Measurements from ENCODE around the gene OR2F2.

OR2F2 gene

DNA sequence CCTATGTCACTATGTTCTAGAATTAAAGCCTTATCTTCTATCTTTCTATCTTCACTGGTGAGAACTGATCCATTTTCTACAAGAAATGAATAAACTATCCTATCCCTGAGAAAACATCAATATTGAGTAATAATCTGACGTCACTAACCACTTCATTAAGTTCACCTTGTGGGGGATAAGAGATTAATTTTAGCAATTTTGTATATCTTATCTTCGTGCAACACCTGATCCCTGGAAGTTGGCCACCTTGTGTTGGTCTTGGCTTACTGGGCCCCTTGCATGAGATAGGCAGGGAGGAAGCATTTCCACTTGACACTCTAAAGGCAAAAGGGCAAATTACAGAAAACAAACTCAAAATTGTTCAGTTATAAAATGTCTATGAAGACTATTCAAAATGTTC is 45.0 kb downstream of the OR2F2 start:
- DNase-seq, result no peak

- DNase-seq, result no peak
Observed at GRCh38 chr7:143980746-143981510, 45.9 kb downstream of the OR2F2 start.

DNA sequence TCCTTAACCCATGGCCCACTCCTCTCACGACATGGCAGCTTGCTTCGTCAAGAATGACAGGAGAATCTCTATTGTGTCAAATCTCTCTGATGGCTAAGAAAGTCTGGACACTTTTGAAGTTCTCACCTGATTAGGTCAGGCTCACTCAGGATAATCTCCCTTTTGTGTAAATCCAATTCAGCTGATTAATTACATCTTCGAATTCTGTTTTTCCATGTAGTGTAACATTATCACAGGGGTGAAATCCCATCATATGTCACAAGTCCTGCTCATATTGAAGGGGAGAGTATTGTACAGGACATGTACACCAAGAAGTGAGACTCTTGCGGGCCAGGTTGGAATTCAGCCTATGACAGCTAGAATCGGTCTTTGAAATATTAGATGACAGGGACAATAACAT is 48.9 kb downstream of the OR2F2 start:
- no peak for DNase-seq

Measured in NCI-H69 (cell line).